Endothelial cell of umbilical vein (primary cell): Measurements from ENCODE around the gene PPARD. TPM values are rescaled to one million over a fixed set of nuclear protein-coding genes. Genes with fewer than 3 reads are reported as not detected.
A peak's percentile ranks its signal among the peaks of the same experiment; 100 is the strongest.

Source experiments
- BruUV-seq: library from RNA; stranded (reverse); fragments of 400-500 nt; replicated peaks from 2 replicates; lab custom pipeline; 2021; lab: Mats Ljungman, UMichigan
- CTCF ChIA-PET: fragments of 300-600, 350-600 bp; sonication (Branson Sonifier 250); formaldehyde crosslinking; loops from one replicate; lab custom pipeline; 2021; ENCODE audit warnings: antibody characterized with exemption, inconsistent platforms; lab: Charles Lee
- POLR2A ChIA-PET: fragments of 300-600, 350-600 bp; sonication (Branson Sonifier 250); formaldehyde crosslinking; loops from one replicate; lab custom pipeline; 2021; ENCODE audit warnings: antibody characterized with exemption, inconsistent platforms; lab: Charles Lee
- DNase-seq: peaks from one replicate; pipeline ENCODE4 v3.0.0-alpha.2; 2011; ENCODE audit warnings: low read depth, low spot score
- FAIRE-seq: peaks from 2 replicates; lab custom pipeline; 2011; peaks lifted over from hg19 to GRCh38; lab: Jason Lieb, UNC
- H2AFZ ChIP-seq: 2 replicates; pipeline ENCODE4 v1.6.0; 2012; ENCODE audit warnings: low read depth, low read length, control low read depth, inconsistent platforms
- H3K27ac ChIP-seq: 2 replicates; pipeline ENCODE4 v1.5.1; 2011; ENCODE audit warnings: low read depth, mild to moderate bottlenecking, control low read depth, low read length, moderate library complexity; ENCODE audit not compliant: insufficient read depth
- H3K27me3 ChIP-seq, 2 experiments: 2 replicates each; pipeline versions ENCODE4 v1.6.0 to v1.6.1; 2011; ENCODE audit warnings: low read length in 2 of 2, mixed read lengths in 1 of 2; ENCODE audit not compliant: control insufficient read depth in 2 of 2, insufficient read depth in 2 of 2
- H3K36me3 ChIP-seq, 2 experiments: 2 replicates in 1 of 2; 3 replicates in 1 of 2; pipeline ENCODE4 v1.5.1; 2011; ENCODE audit warnings: low read length in 2 of 2, mild to moderate bottlenecking in 1 of 2, moderate library complexity in 1 of 2; ENCODE audit not compliant: control insufficient read depth in 2 of 2, insufficient read depth in 2 of 2; ENCODE audit errors: extremely low read depth in 1 of 2
- H3K4me1 ChIP-seq: 3 replicates; pipeline ENCODE4 v1.5.1; 2011; ENCODE audit warnings: mild to moderate bottlenecking, low read length; ENCODE audit not compliant: control insufficient read depth, insufficient read depth; ENCODE audit errors: extremely low read depth
- H3K4me2 ChIP-seq: 2 replicates; pipeline ENCODE4 v1.6.1; 2011; ENCODE audit warnings: low read length, control low read depth, mixed read lengths; ENCODE audit not compliant: insufficient read depth
- H3K4me3 ChIP-seq, 3 experiments: fragments of 200-600 bp in 1 of 3; sonication (generic), shearing (Covaris generic) in 1 of 3; replicated peaks in 1 of 3; 2 replicates each; pipeline ENCODE4 v1.5.1; 2011 to 2016; ENCODE audit warnings: control low read depth in 3 of 3, low read length in 3 of 3, mild to moderate bottlenecking in 2 of 3, inconsistent platforms in 1 of 3, low read depth in 1 of 3, moderate library complexity in 1 of 3; ENCODE audit not compliant: insufficient read depth in 1 of 3
- H3K79me2 ChIP-seq: 2 replicates; pipeline ENCODE4 v1.6.0; 2012; ENCODE audit warnings: low read length, inconsistent platforms; ENCODE audit not compliant: control insufficient read depth, insufficient read depth
- H3K9ac ChIP-seq: replicated peaks from 2 replicates; pipeline ENCODE3; 2011; ENCODE audit warnings: low read length, control low read depth; ENCODE audit not compliant: insufficient read depth; ENCODE audit errors: extremely low read depth
- H3K9me1 ChIP-seq: replicated peaks from 3 replicates; pipeline ENCODE4 v1.6.0; 2011; ENCODE audit warnings: mild to moderate bottlenecking, low read length; ENCODE audit not compliant: control insufficient read depth, insufficient read depth; ENCODE audit errors: extremely low read depth
- H3K9me3 ChIP-seq: replicated peaks from 2 replicates; pipeline ENCODE4 v1.5.1; 2012; ENCODE audit warnings: low read length, inconsistent platforms; ENCODE audit not compliant: control insufficient read depth, insufficient read depth
- H4K20me1 ChIP-seq: replicated peaks from 2 replicates; pipeline ENCODE3; 2011; ENCODE audit warnings: mild to moderate bottlenecking, low read length; ENCODE audit not compliant: control insufficient read depth, insufficient read depth; ENCODE audit errors: extremely low read depth
- EZH2 ChIP-seq: IDR thresholded peaks from 2 replicates; pipeline ENCODE4 v1.6.1; 2012; ENCODE audit warnings: borderline replicate concordance, low read depth, mild to moderate bottlenecking, moderate library complexity, low read length, inconsistent platforms; ENCODE audit not compliant: severe bottlenecking
- GATA2 ChIP-seq: IDR thresholded peaks from 2 replicates; pipeline ENCODE4 v1.7.0; 2011; ENCODE audit warnings: low read depth, mild to moderate bottlenecking, moderate library complexity, mixed read lengths, low read length; ENCODE audit not compliant: insufficient read length, insufficient read depth
- JUN ChIP-seq: IDR thresholded peaks from 2 replicates; pipeline ENCODE4 v1.6.1; 2011; ENCODE audit warnings: borderline replicate concordance, low read depth; ENCODE audit not compliant: insufficient read length, insufficient read depth
- MAX ChIP-seq: IDR thresholded peaks from 2 replicates; pipeline ENCODE4 v1.6.1; 2011; ENCODE audit not compliant: insufficient read depth, insufficient read length
- dilution Hi-C: fragments of 300-500 bp; cut with MboI; formaldehyde crosslinking; loops from one replicate; pipeline ENCODE4 v1.15.0; 2019; ENCODE audit warnings: low sequenced_read_pairs; ENCODE audit not compliant: extremely low pct_ligation_motif_present
- intact Hi-C: fragments of 100-400 bp; cut with micrococcal nuclease; formaldehyde crosslinking; loops from one replicate; pipeline ENCODE4 v1.10.0; 2022
- polyA plus RNA-seq, 4 experiments: library from polyadenylated mRNA; depleted of rRNA in 3 of 4; stranded (reverse) in 3 of 4; unstranded in 1 of 4; fragments of >200 nt; gene quantifications; 2 replicates each; pipeline versions ENCODE4 v1.2.1 to v1.2.3, GENCODE V29; 2011 to 2012; ENCODE audit warnings: missing spikeins in 1 of 4
- total RNA-seq: library from RNA; stranded (reverse); gene quantifications from 2 replicates; pipeline ENCODE4 v1.2.3, GENCODE V29; 2021

PPARD gene
- total and polyA plus RNA-seq, 2 donors (not counting 3 experiments of a cell fraction or from before 2014, with no cell fraction given) = 23.4 to 29.2 TPM

GRCh38 chr6:35317483-35318195 lies 24.7 kb upstream of the PPARD start:
- Histone ChIP-seq H3K9me1 (no peaks in the 10 kb centered on the region), H3K4me1 (peaks cover 5% of the 10 kb centered on the region), H3K4me2 (peak overlapping the region; percentile 59), H3K36me3 (no peaks in the 10 kb centered on the region), H2AFZ (peak overlapping the region; percentile 93), H4K20me1 (no peaks in the 10 kb centered on the region), H3K4me3 (peak overlapping the region; percentile 23 to 52 (median 31)), H3K27ac (no peak overlapping the region), H3K79me2 (no peaks in the 10 kb centered on the region), H3K9ac (no peak overlapping the region), H3K27me3 (peaks cover 9 to 15% of the 10 kb centered on the region in 2 experiments), H3K9me3 (no peaks in the 10 kb centered on the region)
- DNase-seq (no peak), FAIRE-seq (no peak)
- BruUV-seq = no TSS peak
- intact Hi-C loops (loop anchor here (2.0 kb wide), 1 partner anchor 19 kb away; no protein-coding TSS in a partner anchor), dilution Hi-C loops (no loop called here)
- TF ChIP-seq EZH2 (peak; percentile 43), MAX (no peak), GATA2 (no peak), JUN (no peak)
- POLR2A ChIA-PET = no interaction called here
- CTCF ChIA-PET = interaction anchor here (0.7 to 2.7 kb wide), 13 partner anchors 10 to 419 kb away, joined by 3 to 26 read pairs (median 4); partner anchors contain the start of genes ARMC12, DEF6 and ZNF76
